Stimulated activated CD4-positive, alpha-beta T cell treated with anti-CD3 and anti-CD28 coated beads, Interleukin-12 subunit alpha, Interleukin-12 subunit beta, amount 100 ng/mL, for 4 hours (primary cell): Measurements from ENCODE around the gene MATN4.
"Not testable (repeated sequence)": the region's sequence is repeated elsewhere in the genome, so short reads cannot be mapped to it uniquely, and the experiment has no call there.

Source experiments
- DNase-seq: peaks from one replicate; pipeline ENCODE4 v3.0.0-alpha.2; 2020

Gene MATN4

GRCh38 chr20:45308117-45308778, at the start of gene MATN4:
TSS of gene MATN4 (minus strand) at chr20:45308299. CDS start at chr20:45305582, 2,717 bp downstream.
- no peak for DNase-seq

GRCh38 chr20:45355209-45356084, 47.3 kb upstream of the MATN4 start:
- DNase-seq, result no peak

GRCh38 chr20:45354423-45355208, 46.5 kb upstream of the MATN4 start:
- no peak for DNase-seq

- no peak for DNase-seq
Measured at GRCh38 chr20:45353746-45354145, 45.6 kb upstream of the MATN4 start.

GRCh38 chr20:45352729-45353128, 44.6 kb upstream of the MATN4 start:
- no peak for DNase-seq

GRCh38 chr20:45350795-45351194, 42.7 kb upstream of the MATN4 start:
- DNase-seq, result not testable (repeated sequence)

GRCh38 chr20:45350217-45350616, 42.1 kb upstream of the MATN4 start:
- no peak for DNase-seq

GRCh38 chr20:45347936-45348778, 40.1 kb upstream of the MATN4 start, which contains the start of gene SDC4:
TSS of gene SDC4 (minus strand) at chr20:45348424. CDS start at chr20:45348384, 40 bp downstream.
- DNase-seq, result peak; percentile 70

GRCh38 chr20:45347297-45347935, 39.3 kb upstream of the MATN4 start:
- no peak for DNase-seq

GRCh38 chr20:45346851-45347250, 38.8 kb upstream of the MATN4 start:
- DNase-seq, result no peak

- no peak for DNase-seq
Measured at GRCh38 chr20:45346291-45346718, 38.2 kb upstream of the MATN4 start.

GRCh38 chr20:45345104-45345936, 37.2 kb upstream of the MATN4 start:
- no peak for DNase-seq

GRCh38 chr20:45344168-45344860, 36.2 kb upstream of the MATN4 start:
- no peak for DNase-seq

GRCh38 chr20:45343532-45344167, 35.6 kb upstream of the MATN4 start:
- no peak for DNase-seq

GRCh38 chr20:45342855-45343531, 34.9 kb upstream of the MATN4 start:
- no peak for DNase-seq

GRCh38 chr20:45341939-45342854, 34.1 kb upstream of the MATN4 start:
- DNase-seq, result no peak

GRCh38 chr20:45341579-45341938, 33.5 kb upstream of the MATN4 start:
- DNase-seq, result no peak

- no peak for DNase-seq
Measured at GRCh38 chr20:45340951-45341350, 32.9 kb upstream of the MATN4 start.
